ENCODE measurements around the gene IQCB1.

- no peak for TF ChIP-seq CTCF (conservative IDR thresholded peaks at IDR 0.05; ENCODE audit: low read length)
- TF ChIP-seq EZH2phosphoT487 (IDR thresholded peaks at IDR 0.05; ENCODE audit: borderline replicate concordance): no peak
Observed at GRCh38 chr3:121800906-121801305, 34.0 kb downstream of the IQCB1 start.

Measured in Loucy (cell line).